H1 (cell line): ENCODE measurements around the gene ENPP7. TPM values are rescaled to one million over a fixed set of nuclear protein-coding genes. Genes with fewer than 3 reads are reported as not detected.

Experiments
- SIRT6 ChIP-seq: IDR thresholded peaks from one replicate; pipeline ENCODE4 v1.7.1; 2012; ENCODE audit warnings: low read length, inconsistent platforms
- ZNF274 ChIP-seq: IDR thresholded peaks from 2 replicates; pipeline ENCODE4 v1.7.0; 2012; ENCODE audit warnings: low read length, borderline replicate concordance; ENCODE audit errors: extremely low read depth
- polyA plus RNA-seq, 7 experiments: library from polyadenylated mRNA; depleted of rRNA in 3 of 7; stranded (reverse) in 5 of 7; unstranded in 2 of 7; fragments of >200 nt in 5 of 7; fragments of 200-250 nt in 2 of 7; gene quantifications; 1 replicate in 5 of 7; 2 replicates in 1 of 7; 4 replicates in 1 of 7; pipeline versions ENCODE4 v1.2.1 to v1.2.3, GENCODE V29; 2011 to 2013; ENCODE audit warnings: missing spikeins in 2 of 7, mixed read lengths in 2 of 7
- total RNA-seq: library from RNA; stranded (reverse); fragmentation: NEBNext Ultra II Directional; extraction: Animal tissue kit (Norgen Biotek cat#: 25700); gene quantifications from 2 replicates; pipeline ENCODE4 v1.2.1, GENCODE V29; 2021
- TF ChIP-seq, protein P1 (sequence below): fragments of 300-600 bp; sonication (generic); IDR thresholded peaks from 2 replicates; pipeline ENCODE4 v1.7.1; 2012; ENCODE audit warnings: low read length, moderate library complexity, mild to moderate bottlenecking, inconsistent platforms; ENCODE audit not compliant: insufficient replicate concordance
- TF ChIP-seq, protein P2 (sequence below): IDR thresholded peaks from 2 replicates; pipeline ENCODE4 v1.6.1; 2011; ENCODE audit warnings: low read length, improper control_type of control experiment

ENPP7 gene
- total and polyA plus RNA-seq, 2 of the 8 experiments (the other 6 are each of a cell fraction or from before 2014, with no cell fraction given): not detected

GRCh38 chr17:79714176-79715097 is 16.3 kb upstream of the ENPP7 start (continued):
- TF ChIP-seq, protein P1, sequence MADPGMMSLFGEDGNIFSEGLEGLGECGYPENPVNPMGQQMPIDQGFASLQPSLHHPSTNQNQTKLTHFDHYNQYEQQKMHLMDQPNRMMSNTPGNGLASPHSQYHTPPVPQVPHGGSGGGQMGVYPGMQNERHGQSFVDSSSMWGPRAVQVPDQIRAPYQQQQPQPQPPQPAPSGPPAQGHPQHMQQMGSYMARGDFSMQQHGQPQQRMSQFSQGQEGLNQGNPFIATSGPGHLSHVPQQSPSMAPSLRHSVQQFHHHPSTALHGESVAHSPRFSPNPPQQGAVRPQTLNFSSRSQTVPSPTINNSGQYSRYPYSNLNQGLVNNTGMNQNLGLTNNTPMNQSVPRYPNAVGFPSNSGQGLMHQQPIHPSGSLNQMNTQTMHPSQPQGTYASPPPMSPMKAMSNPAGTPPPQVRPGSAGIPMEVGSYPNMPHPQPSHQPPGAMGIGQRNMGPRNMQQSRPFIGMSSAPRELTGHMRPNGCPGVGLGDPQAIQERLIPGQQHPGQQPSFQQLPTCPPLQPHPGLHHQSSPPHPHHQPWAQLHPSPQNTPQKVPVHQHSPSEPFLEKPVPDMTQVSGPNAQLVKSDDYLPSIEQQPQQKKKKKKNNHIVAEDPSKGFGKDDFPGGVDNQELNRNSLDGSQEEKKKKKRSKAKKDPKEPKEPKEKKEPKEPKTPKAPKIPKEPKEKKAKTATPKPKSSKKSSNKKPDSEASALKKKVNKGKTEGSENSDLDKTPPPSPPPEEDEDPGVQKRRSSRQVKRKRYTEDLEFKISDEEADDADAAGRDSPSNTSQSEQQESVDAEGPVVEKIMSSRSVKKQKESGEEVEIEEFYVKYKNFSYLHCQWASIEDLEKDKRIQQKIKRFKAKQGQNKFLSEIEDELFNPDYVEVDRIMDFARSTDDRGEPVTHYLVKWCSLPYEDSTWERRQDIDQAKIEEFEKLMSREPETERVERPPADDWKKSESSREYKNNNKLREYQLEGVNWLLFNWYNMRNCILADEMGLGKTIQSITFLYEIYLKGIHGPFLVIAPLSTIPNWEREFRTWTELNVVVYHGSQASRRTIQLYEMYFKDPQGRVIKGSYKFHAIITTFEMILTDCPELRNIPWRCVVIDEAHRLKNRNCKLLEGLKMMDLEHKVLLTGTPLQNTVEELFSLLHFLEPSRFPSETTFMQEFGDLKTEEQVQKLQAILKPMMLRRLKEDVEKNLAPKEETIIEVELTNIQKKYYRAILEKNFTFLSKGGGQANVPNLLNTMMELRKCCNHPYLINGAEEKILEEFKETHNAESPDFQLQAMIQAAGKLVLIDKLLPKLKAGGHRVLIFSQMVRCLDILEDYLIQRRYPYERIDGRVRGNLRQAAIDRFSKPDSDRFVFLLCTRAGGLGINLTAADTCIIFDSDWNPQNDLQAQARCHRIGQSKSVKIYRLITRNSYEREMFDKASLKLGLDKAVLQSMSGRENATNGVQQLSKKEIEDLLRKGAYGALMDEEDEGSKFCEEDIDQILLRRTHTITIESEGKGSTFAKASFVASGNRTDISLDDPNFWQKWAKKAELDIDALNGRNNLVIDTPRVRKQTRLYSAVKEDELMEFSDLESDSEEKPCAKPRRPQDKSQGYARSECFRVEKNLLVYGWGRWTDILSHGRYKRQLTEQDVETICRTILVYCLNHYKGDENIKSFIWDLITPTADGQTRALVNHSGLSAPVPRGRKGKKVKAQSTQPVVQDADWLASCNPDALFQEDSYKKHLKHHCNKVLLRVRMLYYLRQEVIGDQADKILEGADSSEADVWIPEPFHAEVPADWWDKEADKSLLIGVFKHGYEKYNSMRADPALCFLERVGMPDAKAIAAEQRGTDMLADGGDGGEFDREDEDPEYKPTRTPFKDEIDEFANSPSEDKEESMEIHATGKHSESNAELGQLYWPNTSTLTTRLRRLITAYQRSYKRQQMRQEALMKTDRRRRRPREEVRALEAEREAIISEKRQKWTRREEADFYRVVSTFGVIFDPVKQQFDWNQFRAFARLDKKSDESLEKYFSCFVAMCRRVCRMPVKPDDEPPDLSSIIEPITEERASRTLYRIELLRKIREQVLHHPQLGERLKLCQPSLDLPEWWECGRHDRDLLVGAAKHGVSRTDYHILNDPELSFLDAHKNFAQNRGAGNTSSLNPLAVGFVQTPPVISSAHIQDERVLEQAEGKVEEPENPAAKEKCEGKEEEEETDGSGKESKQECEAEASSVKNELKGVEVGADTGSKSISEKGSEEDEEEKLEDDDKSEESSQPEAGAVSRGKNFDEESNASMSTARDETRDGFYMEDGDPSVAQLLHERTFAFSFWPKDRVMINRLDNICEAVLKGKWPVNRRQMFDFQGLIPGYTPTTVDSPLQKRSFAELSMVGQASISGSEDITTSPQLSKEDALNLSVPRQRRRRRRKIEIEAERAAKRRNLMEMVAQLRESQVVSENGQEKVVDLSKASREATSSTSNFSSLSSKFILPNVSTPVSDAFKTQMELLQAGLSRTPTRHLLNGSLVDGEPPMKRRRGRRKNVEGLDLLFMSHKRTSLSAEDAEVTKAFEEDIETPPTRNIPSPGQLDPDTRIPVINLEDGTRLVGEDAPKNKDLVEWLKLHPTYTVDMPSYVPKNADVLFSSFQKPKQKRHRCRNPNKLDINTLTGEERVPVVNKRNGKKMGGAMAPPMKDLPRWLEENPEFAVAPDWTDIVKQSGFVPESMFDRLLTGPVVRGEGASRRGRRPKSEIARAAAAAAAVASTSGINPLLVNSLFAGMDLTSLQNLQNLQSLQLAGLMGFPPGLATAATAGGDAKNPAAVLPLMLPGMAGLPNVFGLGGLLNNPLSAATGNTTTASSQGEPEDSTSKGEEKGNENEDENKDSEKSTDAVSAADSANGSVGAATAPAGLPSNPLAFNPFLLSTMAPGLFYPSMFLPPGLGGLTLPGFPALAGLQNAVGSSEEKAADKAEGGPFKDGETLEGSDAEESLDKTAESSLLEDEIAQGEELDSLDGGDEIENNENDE: no peak
- no peak for TF ChIP-seq ZNF274
- TF ChIP-seq, protein P2, sequence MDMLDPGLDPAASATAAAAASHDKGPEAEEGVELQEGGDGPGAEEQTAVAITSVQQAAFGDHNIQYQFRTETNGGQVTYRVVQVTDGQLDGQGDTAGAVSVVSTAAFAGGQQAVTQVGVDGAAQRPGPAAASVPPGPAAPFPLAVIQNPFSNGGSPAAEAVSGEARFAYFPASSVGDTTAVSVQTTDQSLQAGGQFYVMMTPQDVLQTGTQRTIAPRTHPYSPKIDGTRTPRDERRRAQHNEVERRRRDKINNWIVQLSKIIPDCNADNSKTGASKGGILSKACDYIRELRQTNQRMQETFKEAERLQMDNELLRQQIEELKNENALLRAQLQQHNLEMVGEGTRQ: no peak
- no peak for TF ChIP-seq SIRT6
